ENCODE data around the gene ZSCAN5B. TPM values are rescaled to one million over a fixed set of nuclear protein-coding genes. Genes with fewer than 3 reads are reported as not detected.

The ZSCAN5B gene
- polyA plus RNA-seq, 1 donor from 2014 or later = 0.24 TPM

DNA sequence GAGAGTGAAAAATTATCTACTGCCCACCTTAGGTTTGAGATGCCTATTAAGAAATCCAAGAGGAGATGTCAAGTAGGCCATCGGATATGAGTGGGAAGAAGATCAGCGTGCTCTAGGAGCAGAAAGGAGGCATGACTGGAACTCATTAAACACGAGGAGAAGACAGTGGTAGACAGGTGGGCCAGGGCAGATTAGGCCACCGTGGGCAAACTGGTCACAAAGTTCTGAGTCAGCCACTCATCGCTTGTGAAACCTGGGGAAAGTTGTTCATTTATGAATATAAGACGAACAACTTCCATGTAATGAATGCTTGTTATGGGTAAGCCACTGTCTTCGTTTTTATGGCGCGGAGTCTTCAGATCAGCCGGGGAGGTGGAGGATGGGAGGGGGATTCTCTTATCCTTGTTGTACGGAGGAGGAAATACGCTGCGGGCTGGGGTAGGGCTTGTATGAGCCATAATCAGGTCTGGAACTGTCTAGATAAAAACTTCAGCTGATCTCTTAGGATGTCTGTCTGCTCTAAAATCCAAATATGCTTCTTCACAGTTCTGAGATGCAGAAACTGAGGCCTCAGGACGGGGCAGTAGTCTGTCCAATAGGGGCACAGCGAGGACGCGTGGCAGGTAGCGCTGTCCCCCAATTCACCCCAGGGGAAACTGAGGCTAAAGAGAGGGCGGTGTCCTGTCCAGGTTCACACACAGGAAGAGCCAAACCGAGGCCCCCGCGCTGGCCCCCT, 57.6 kb downstream of the ZSCAN5B start:
- peaks cover 14% of the 10 kb centered on the region for H3K79me2 ChIP-seq (replicated peaks; ENCODE audit: insufficient read depth, low read length)
- no peaks in the 10 kb centered on the region for H3K9me2 ChIP-seq (ENCODE audit: insufficient read depth, low read length)
- H3K9me3 ChIP-seq (ENCODE audit: low read length) = no peaks in the 10 kb centered on the region
- H2AFZ ChIP-seq (ENCODE audit: low read depth, low read length) = peak overlapping the region; percentile 93
- H3F3A ChIP-seq (ENCODE audit: insufficient read depth, low read length, poor library complexity, severe bottlenecking) = no peaks in the 10 kb centered on the region
- H3K4me2 ChIP-seq (ENCODE audit: low read length) = peak overlapping the region; percentile 11
- no peaks in the 10 kb centered on the region for H3K27me3 ChIP-seq (ENCODE audit: insufficient read depth, low read depth, low read length)
- peak overlapping the region; percentile 72 for H3K4me3 ChIP-seq (ENCODE audit: low read length)
- H3K9ac ChIP-seq (ENCODE audit: low read length) = peak overlapping the region; percentile 81
- H3K36me3 ChIP-seq (ENCODE audit: insufficient read depth, low read length) = no peaks in the 10 kb centered on the region
- TF ChIP-seq EZH2 (IDR thresholded peaks at IDR 0.05; ENCODE audit: borderline replicate concordance, insufficient read depth, low read length, poor library complexity, severe bottlenecking) = no peak
- TF ChIP-seq POLR2AphosphoS5 (IDR thresholded peaks at IDR 0.05) = no peak
- TF ChIP-seq TAF1 (IDR thresholded peaks at IDR 0.05; ENCODE audit: low read depth) = no peak
- no peak for TF ChIP-seq SMC3 (conservative IDR thresholded peaks at IDR 0.05; ENCODE audit: poor library complexity)
- TF ChIP-seq RAD21 (conservative IDR thresholded peaks at IDR 0.05) = no peak
- H4K20me1 ChIP-seq (ENCODE audit: insufficient read depth) = no peaks in the 10 kb centered on the region
- peak overlapping the region; percentile 86 for H3K27ac ChIP-seq (ENCODE audit: low read length)

Other genes starting within 250 kb of the ZSCAN5B start
- not detected in 2 replicates for gene NLRP8, start 250.0 kb downstream of the ZSCAN5B start, polyA plus RNA-seq
- gene NLRP5, start 211.0 kb downstream of the ZSCAN5B start, polyA plus RNA-seq = not detected in 2 replicates
- gene ZNF787, start 76.5 kb downstream of the ZSCAN5B start, polyA plus RNA-seq = 11.4 and 17.8 TPM in 2 replicates
- gene ZNF444, start 56.5 kb downstream of the ZSCAN5B start, polyA plus RNA-seq = 45.6 and 54.2 TPM in 2 replicates
- gene GALP, start 21.8 kb downstream of the ZSCAN5B start, polyA plus RNA-seq = not detected in 2 replicates
- gene ZSCAN5C, start 4.5 kb upstream of the ZSCAN5B start, polyA plus RNA-seq = not detected in 2 replicates
- gene EDDM13, start 75.0 kb upstream of the ZSCAN5B start, polyA plus RNA-seq = not detected in 2 replicates
- gene ZSCAN5A, start 117.1 kb upstream of the ZSCAN5B start, polyA plus RNA-seq = 9.2 and 11.8 TPM in 2 replicates
- gene ZNF582, start 195.8 kb upstream of the ZSCAN5B start, polyA plus RNA-seq = 7.5 and 14.6 TPM in 2 replicates
- 31.5 and 39.5 TPM in 2 replicates for gene ZNF583, start 206.5 kb upstream of the ZSCAN5B start, polyA plus RNA-seq